ENCODE results near the gene PRPF8. TPM values are rescaled to one million over a fixed set of nuclear protein-coding genes. Genes with fewer than 3 reads are reported as not detected.

PRPF8 gene
- total and polyA plus RNA-seq, 2 experiments from 2014 or later = 178 to 246 TPM

GRCh38 chr17:1713878-1714426 is 29.3 kb upstream of the PRPF8 start:
- Histone ChIP-seq H3K27me3 (ENCODE audit: insufficient read depth) (peaks cover 4% of the 10 kb centered on the region; the same call in 1 of the 2 replicates), H3K9me2 (ENCODE audit: insufficient read depth) (no peaks in the 10 kb centered on the region), H3K4me1 (ENCODE audit: insufficient read depth) (peaks cover 19% of the 10 kb centered on the region), H3K4me2 (peak overlapping the region; percentile 99), H2AFZ (0 out of 2 replicates have a peak overlapping the region, but pooled peaks have one; percentile 34), H3K27ac (ENCODE audit: low read depth) (peak overlapping the region; percentile 92), H3K79me2 (replicated peaks; ENCODE audit: insufficient read depth) (no peaks in the 10 kb centered on the region), H4K20me1 (replicated peaks; ENCODE audit: insufficient read depth) (no peaks in the 10 kb centered on the region), H3F3A (replicated peaks; ENCODE audit: low read depth) (peaks cover 3% of the 10 kb centered on the region; the same call in 1 of the 2 replicates), H3K4me3 (peak overlapping the region; percentile 83), H3K36me3 (ENCODE audit: insufficient read depth) (no peaks in the 10 kb centered on the region)
- Mint-ChIP-seq H3K27ac (peak overlapping the region; percentile 84), H3K9me3 (no peaks in the 10 kb centered on the region), H3K36me3 (ENCODE audit: low read depth) (peaks cover 14% of the 10 kb centered on the region; the same call in 2 of the 3 replicates), H3K4me3 (peak overlapping the region; percentile 94), H3K4me1 (peaks cover 37% of the 10 kb centered on the region), H3K27me3 (ENCODE audit: insufficient read depth, low read depth, poor library complexity) (peaks cover 36% of the 10 kb centered on the region)
- ATAC-seq = peak; percentile 6
- TF ChIP-seq, protein P1, sequence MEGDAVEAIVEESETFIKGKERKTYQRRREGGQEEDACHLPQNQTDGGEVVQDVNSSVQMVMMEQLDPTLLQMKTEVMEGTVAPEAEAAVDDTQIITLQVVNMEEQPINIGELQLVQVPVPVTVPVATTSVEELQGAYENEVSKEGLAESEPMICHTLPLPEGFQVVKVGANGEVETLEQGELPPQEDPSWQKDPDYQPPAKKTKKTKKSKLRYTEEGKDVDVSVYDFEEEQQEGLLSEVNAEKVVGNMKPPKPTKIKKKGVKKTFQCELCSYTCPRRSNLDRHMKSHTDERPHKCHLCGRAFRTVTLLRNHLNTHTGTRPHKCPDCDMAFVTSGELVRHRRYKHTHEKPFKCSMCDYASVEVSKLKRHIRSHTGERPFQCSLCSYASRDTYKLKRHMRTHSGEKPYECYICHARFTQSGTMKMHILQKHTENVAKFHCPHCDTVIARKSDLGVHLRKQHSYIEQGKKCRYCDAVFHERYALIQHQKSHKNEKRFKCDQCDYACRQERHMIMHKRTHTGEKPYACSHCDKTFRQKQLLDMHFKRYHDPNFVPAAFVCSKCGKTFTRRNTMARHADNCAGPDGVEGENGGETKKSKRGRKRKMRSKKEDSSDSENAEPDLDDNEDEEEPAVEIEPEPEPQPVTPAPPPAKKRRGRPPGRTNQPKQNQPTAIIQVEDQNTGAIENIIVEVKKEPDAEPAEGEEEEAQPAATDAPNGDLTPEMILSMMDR (conservative IDR thresholded peaks at IDR 0.05; ENCODE audit: low read depth in 2 of 2) = peak; percentile 63 to 91
- TF ChIP-seq ZNF331 (CRISPR knock-in tag; IDR thresholded peaks at IDR 0.05; ENCODE audit: low read depth) = no peak
- peak; percentile 92 for DNase-seq (ENCODE audit: low spot score)

DNA sequence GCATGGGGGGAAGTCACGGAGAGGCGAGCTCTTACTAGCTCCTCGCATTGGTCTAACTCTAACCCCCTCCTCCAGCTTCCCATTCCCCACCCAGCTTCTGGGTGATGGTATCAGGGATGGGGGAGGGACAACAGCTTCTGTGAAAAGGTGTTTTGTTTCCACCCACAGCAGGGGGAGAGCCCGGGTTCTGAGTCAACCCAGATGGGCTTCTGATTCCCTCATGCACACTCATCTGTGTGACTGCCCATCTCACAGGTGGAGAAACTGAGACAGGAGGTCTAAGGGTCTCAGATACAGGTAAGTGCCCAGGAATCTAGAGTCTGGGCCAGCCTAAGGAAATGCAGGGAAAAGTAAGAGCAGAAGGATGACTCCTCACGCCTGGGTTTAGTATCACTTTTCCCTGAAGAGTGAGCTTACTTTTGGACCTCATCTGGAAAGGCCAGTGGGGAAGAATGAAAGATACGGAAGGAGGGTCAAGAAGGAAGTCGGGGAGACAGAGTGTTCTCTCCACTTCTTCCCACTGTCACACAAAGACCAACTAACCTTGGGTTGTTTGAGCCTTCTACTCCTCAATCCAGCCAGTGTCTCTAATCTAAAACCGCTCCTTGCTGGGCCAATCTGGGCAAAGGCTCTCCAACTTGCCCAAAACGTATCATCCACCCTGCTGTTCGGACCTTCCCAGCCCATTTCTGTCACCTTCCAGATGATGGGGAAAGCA is 28.7 kb upstream of the PRPF8 start:
- Histone ChIP-seq H3K4me2 (peak overlapping the region; percentile 99), H3K27me3 (ENCODE audit: insufficient read depth) (peaks cover 7% of the 10 kb centered on the region; the same call in 1 of the 2 replicates), H3K4me3 (peak overlapping the region; percentile 83; the same call in 1 of the 2 replicates), H4K20me1 (replicated peaks; ENCODE audit: insufficient read depth) (no peaks in the 10 kb centered on the region), H3K36me3 (ENCODE audit: insufficient read depth) (no peaks in the 10 kb centered on the region), H3F3A (replicated peaks; ENCODE audit: low read depth) (peaks cover 1% of the 10 kb centered on the region; the same call in 1 of the 2 replicates), H3K9me2 (ENCODE audit: insufficient read depth) (no peaks in the 10 kb centered on the region), H3K79me2 (replicated peaks; ENCODE audit: insufficient read depth) (no peaks in the 10 kb centered on the region), H3K4me1 (ENCODE audit: insufficient read depth) (peaks cover 19% of the 10 kb centered on the region), H3K27ac (ENCODE audit: low read depth) (no peak overlapping the region), H2AFZ (no peak overlapping the region)
- peak overlapping the region; percentile 94 for H3K4me3 Mint-ChIP-seq
- H3K27ac Mint-ChIP-seq = peak overlapping the region; percentile 84; the same call in 1 of the 2 replicates
- peaks cover 14% of the 10 kb centered on the region; the same call in 2 of the 3 replicates for H3K36me3 Mint-ChIP-seq (ENCODE audit: low read depth)
- DNase-seq (ENCODE audit: low spot score) (no peak), ATAC-seq (no peak)
- peaks cover 40% of the 10 kb centered on the region for H3K27me3 Mint-ChIP-seq (ENCODE audit: insufficient read depth, low read depth, poor library complexity)
- peaks cover 35% of the 10 kb centered on the region for H3K4me1 Mint-ChIP-seq
- no peaks in the 10 kb centered on the region for H3K9me3 Mint-ChIP-seq
- TF ChIP-seq JUNB (IDR thresholded peaks at IDR 0.05; ENCODE audit: unreplicated experiment) (no peak), STAT1 (IDR thresholded peaks at IDR 0.05; ENCODE audit: unreplicated experiment) (no peak), EZH2 (IDR thresholded peaks at IDR 0.05; ENCODE audit: low read depth, unreplicated experiment) (no peak), ZNF462 (CRISPR knock-in tag; IDR thresholded peaks at IDR 0.05) (no peak), EZH2phosphoT487 (IDR thresholded peaks at IDR 0.05; ENCODE audit: unreplicated experiment) (no peak)
- TF ChIP-seq, protein P2, sequence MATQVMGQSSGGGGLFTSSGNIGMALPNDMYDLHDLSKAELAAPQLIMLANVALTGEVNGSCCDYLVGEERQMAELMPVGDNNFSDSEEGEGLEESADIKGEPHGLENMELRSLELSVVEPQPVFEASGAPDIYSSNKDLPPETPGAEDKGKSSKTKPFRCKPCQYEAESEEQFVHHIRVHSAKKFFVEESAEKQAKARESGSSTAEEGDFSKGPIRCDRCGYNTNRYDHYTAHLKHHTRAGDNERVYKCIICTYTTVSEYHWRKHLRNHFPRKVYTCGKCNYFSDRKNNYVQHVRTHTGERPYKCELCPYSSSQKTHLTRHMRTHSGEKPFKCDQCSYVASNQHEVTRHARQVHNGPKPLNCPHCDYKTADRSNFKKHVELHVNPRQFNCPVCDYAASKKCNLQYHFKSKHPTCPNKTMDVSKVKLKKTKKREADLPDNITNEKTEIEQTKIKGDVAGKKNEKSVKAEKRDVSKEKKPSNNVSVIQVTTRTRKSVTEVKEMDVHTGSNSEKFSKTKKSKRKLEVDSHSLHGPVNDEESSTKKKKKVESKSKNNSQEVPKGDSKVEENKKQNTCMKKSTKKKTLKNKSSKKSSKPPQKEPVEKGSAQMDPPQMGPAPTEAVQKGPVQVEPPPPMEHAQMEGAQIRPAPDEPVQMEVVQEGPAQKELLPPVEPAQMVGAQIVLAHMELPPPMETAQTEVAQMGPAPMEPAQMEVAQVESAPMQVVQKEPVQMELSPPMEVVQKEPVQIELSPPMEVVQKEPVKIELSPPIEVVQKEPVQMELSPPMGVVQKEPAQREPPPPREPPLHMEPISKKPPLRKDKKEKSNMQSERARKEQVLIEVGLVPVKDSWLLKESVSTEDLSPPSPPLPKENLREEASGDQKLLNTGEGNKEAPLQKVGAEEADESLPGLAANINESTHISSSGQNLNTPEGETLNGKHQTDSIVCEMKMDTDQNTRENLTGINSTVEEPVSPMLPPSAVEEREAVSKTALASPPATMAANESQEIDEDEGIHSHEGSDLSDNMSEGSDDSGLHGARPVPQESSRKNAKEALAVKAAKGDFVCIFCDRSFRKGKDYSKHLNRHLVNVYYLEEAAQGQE (IDR thresholded peaks at IDR 0.05; ENCODE audit: unreplicated experiment) = no peak
